ENCODE measurements around the gene CDC42BPB.

CDC42BPB gene

GRCh38 chr14:103016594-103016993 is 40.8 kb downstream of the CDC42BPB start:
- no peak for DNase-seq (ENCODE audit: low read depth in 2 of 2)

DNA sequence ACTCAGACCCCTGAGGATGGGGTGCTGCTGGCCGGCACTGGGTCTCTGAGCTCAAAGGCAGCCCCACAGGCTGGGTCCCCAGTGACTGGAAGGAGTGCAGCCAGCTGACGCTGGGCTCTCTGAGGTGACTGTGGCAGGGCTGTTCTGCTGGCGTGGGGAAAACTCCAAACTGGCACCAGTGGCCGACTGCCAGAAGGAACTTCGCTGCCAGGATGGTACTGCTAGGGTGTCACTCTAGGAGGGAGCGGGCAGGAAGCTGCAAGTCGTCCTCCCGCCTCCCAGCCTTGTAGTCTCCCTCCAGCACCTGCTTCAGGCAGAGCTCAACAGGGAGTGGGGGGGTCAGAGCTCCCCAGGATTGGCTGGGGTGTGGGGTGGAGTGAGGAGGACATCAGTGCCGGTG is 41.3 kb downstream of the CDC42BPB start:
- DNase-seq (ENCODE audit: low read depth in 2 of 2), result no peak

GRCh38 chr14:103015426-103015825 is 41.9 kb downstream of the CDC42BPB start:
- no peak for DNase-seq (ENCODE audit: low read depth in 2 of 2)

- DNase-seq (ENCODE audit: low read depth in 2 of 2), result no peak
Observed at GRCh38 chr14:103014466-103015228, 42.7 kb downstream of the CDC42BPB start.

DNA sequence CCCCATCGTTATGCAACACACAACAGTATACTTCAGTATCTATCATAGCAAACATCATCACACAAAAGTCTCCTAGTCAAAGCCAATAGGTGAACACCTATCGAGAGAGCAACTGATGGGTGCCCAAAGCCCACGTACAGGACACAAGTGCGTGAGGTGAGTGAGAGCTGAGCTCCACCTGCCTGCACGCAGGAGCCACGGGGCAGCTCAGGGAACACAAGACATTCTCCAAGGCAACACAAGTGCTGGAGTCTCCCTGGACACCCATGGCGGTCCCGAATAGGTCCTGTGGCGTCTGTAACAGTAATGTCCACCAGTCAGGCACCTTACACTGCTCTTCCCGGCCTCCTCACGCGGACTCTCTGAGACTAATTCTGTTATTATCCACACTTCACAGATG is 44.3 kb downstream of the CDC42BPB start:
- DNase-seq (ENCODE audit: low read depth in 2 of 2), result no peak

GRCh38 chr14:103009559-103009958 is 47.8 kb downstream of the CDC42BPB start:
- no peak for DNase-seq (ENCODE audit: low read depth in 2 of 2)

DNA sequence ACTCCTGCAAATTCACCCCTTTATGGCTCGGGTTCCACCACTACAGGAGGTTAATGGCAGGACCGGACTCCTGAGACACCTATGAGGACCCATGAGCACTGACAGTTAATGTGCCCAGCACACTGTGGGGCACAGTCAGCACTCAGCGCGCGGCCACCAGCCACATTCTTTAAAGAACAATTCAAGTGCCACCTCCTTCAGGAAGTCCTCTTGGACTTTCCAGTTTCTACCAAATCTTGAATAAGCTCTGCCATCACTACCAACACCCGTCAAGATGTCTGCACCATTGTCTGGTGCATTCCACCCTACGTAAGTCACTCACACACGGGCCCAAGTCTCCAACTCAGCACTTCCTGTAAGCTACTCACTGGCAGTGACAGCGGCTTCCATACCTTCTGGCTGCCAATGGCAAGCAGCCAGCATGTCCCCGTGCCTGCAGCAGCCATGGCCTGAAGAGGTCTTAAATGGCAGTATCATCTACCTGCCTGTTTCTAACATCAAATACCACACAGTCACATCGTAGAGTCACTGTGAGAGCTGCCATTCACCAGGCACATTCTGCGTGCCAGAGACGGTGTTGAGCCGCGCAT is 48.5 kb downstream of the CDC42BPB start:
- no peak for DNase-seq (ENCODE audit: low read depth in 2 of 2)

GRCh38 chr14:103008126-103008525 is 49.2 kb downstream of the CDC42BPB start:
- DNase-seq (ENCODE audit: low read depth in 2 of 2), result no peak

DNA sequence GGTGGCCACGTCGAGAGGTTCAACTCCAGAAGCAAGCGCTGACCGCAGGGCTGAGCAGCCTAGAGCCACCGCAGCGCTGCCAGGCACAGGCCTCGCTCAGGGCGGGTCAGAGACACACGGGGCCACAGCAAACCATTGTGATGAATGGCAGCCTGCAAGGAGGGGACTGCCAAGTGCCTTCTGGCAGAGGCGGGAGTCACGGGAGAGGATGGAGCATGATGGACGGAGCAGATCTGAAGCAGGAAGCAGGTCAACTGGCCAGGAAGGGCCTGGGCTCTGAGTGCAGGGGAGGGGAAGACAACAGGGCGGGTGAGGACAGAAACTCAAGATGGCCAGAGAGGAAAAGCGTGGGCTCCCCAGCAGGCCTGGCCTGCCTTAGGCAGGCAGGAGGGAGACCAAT is 49.8 kb downstream of the CDC42BPB start:
- DNase-seq (ENCODE audit: low read depth in 2 of 2), result no peak

- DNase-seq (ENCODE audit: low read depth in 2 of 2), result no peak
Observed at GRCh38 chr14:103006991-103007520, 50.3 kb downstream of the CDC42BPB start.

DNA sequence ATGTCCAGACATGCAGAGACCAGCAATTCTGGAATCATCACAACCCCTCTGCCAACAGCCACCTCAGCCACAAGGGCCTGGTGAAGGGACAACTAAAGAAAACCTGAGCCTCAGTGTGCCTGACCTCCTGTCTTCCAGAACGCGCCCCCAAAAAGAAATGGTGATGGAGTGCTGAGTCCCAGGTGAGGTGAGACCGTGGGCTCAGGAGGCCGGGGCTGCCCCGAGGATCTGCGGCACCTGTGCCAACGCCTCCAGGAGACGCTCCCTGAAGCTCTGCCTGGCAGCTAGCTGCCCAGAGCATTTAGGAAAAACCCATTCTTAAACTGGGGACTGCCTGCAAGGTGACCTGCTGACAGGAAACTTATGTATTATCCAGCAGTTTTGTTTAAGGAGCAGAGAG is 51.2 kb downstream of the CDC42BPB start:
- no peak for DNase-seq (ENCODE audit: low read depth in 2 of 2)

GRCh38 chr14:103003850-103004249 is 53.5 kb downstream of the CDC42BPB start:
- no peak for DNase-seq (ENCODE audit: low read depth in 2 of 2)

DNA sequence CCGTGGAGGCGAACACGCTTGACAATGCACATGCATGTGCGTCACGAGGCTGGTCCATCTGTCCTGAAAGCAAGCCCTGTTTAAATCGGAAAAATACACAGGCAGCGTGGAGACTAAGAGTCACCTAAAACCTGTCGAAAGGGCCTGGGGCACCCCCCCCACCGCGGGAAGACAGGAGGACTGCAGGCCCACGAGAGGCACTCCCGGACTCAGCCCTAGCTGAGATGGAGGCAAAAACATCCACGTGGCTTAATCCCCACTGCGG is 54.1 kb downstream of the CDC42BPB start:
- no peak for DNase-seq (ENCODE audit: low read depth in 2 of 2)

- DNase-seq (ENCODE audit: low read depth in 2 of 2), result no peak
Observed at GRCh38 chr14:103002578-103003350, 54.6 kb downstream of the CDC42BPB start.

DNA sequence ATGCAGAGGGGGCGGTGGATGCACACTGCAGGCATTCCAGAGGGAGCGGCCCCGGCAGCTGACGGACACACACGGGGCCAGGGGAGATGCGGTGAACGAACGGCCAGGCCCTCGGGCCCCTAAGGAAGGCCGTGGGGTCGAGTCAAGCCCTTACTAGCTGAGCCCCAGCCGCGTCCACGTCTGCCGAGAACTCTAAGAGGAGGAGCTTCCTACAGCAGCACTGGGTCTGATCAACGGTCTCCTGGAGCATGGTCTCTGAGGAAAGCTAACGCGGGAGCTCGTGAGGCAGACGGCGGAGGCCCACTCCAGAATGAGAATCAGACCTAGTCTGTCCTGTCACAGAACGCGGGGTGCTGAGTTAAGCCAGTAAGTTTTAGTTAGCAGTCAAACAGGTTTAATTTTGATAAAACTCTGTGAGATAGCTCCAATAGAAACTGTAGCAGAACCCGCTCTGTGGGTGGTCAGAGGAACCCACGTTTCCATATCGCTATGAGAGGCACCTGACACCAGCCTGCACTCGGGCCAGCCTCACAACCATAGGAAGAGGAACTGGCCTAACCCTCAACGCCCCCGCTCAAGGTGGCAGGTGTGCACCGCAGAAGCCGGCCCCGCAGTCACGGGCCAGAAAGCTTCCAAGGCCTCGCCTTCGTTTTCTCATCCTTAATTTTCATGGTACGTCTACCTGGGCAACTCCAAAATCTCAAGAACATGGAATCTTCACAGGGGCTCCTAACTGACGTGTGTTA is 55.5 kb downstream of the CDC42BPB start:
- DNase-seq (ENCODE audit: low read depth in 2 of 2), result no peak

DNA sequence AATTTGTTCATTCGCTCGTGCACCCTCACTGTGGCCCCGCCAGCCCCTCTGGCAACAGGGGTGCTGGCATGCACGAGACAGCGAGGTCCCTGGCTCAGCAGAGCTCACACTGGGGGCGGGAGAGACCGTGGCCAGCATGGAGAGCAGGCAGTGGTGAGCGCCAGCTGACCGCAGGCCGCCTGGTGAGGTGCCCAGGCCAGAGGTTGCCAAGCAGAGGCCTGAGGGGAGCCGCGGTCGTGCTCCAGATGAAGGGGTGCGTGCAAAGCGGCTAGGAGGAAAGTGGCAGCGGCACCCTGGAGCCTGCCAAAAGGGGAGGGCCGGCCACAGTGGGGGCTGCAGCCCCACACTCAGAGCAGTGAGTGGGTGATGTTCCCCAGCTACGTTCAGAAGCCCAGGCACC is 56.1 kb downstream of the CDC42BPB start:
- no peak for DNase-seq (ENCODE audit: low read depth in 2 of 2)

DNA sequence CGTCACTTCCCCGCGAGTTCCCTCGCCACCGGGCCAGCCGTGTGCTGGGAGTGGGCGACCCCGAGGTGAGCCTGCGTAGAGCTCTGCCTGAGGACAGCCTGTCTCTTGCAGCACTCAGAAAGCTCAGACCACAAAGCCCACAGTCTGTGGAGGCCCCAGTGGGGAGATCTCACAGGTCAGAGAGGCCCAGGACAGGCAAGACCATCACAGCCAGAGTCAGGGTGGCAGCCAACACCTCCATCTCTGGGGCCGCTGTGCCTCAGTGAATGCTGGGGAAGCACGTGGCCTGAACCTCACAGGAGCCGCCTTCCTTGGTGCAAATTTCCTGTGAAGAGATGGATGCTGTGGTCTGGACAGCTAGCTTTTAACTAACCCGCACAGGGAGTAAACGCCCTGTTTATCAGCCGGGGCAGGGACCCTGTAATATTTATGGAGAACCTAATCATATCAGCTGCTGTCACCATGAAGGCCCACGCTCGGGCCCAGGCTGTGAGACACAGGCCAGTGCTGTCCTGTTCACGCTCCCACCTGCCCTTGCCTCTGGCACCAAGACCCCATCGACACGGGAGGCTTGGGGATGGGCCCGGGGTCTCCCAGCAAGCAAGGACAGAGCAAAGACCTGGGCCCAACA is 56.9 kb downstream of the CDC42BPB start:
- no peak for DNase-seq (ENCODE audit: low read depth in 2 of 2)

GRCh38 chr14:102999227-102999895 is 58.0 kb downstream of the CDC42BPB start:
- DNase-seq (ENCODE audit: low read depth in 2 of 2), result no peak

GRCh38 chr14:102998393-102998792 is 59.0 kb downstream of the CDC42BPB start:
- DNase-seq (ENCODE audit: low read depth in 2 of 2), result no peak

- DNase-seq (ENCODE audit: low read depth in 2 of 2), result no peak
Observed at GRCh38 chr14:102996941-102997340, 60.4 kb downstream of the CDC42BPB start.

GRCh38 chr14:102994689-102995088 is 62.7 kb downstream of the CDC42BPB start:
- DNase-seq (ENCODE audit: low read depth in 2 of 2), result no peak
